Endothelial cell (in vitro differentiated cells): ENCODE data around the gene CNTN4. TPM values are rescaled to one million over a fixed set of nuclear protein-coding genes. Genes with fewer than 3 reads are reported as not detected.

Experiments
- DNase-seq: peaks from one replicate; pipeline ENCODE4 v3.0.0; 2021; ENCODE audit warnings: low spot score
- H3K27ac Mint-ChIP-seq: one replicate; pipeline ENCODE4 v1.8.0; 2021; ENCODE audit warnings: mixed read lengths, inconsistent platforms; ENCODE audit not compliant: unreplicated experiment
- H3K27me3 Mint-ChIP-seq: one replicate; pipeline ENCODE4 v1.8.0; 2021; ENCODE audit warnings: mild to moderate bottlenecking, moderate library complexity, mixed read lengths, inconsistent platforms; ENCODE audit not compliant: unreplicated experiment
- H3K36me3 Mint-ChIP-seq: one replicate; pipeline ENCODE4 v1.8.0; 2021; ENCODE audit warnings: mild to moderate bottlenecking, low read depth, mixed read lengths, inconsistent platforms; ENCODE audit not compliant: unreplicated experiment
- H3K4me1 Mint-ChIP-seq: one replicate; pipeline ENCODE4 v1.8.0; 2021; ENCODE audit warnings: mild to moderate bottlenecking, mixed read lengths, inconsistent platforms; ENCODE audit not compliant: unreplicated experiment
- H3K4me3 Mint-ChIP-seq: one replicate; pipeline ENCODE4 v1.8.0; 2021; ENCODE audit warnings: mild to moderate bottlenecking, mixed read lengths, inconsistent platforms; ENCODE audit not compliant: unreplicated experiment
- H3K9me3 Mint-ChIP-seq: one replicate; pipeline ENCODE4 v1.8.0; 2021; ENCODE audit warnings: mixed read lengths, inconsistent platforms; ENCODE audit not compliant: unreplicated experiment
- total RNA-seq: library from RNA; stranded (reverse); fragmentation: NEBNext Ultra II Directional; extraction: Animal tissue kit (Norgen Biotek cat#: 25700); gene quantifications from one replicate; pipeline ENCODE4 v1.2.1, GENCODE V29; 2021; ENCODE audit not compliant: unreplicated experiment
- TF ChIP-seq, protein P1 (sequence below): fragments of 200-600 bp; sonication (generic); IDR thresholded peaks from one replicate; pipeline ENCODE4 v1.5.0; 2021; ENCODE audit warnings: antibody characterized with exemption; ENCODE audit not compliant: unreplicated experiment

CNTN4 gene
- total RNA-seq, 1 donor from 2014 or later, result not detected

DNA sequence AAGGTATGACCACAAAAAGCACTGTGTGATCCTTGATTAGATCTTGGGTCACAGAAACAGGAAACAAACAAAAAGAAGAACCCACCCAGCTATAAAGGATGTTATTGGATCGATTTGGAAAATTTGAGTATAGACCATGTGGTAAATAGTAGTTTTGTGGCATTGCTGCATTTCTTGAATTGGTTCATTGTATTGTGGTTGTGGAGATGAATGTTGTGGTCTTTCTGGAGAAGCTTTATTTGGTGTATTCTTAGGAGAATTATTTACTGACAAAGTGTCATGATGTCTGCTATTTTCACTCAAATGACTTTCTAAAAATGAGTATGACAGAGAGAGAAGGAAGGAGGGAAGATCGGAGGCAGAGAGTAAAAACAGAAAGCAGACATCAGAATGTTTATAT, 406.2 kb downstream of the CNTN4 start:
- Mint-ChIP-seq H3K4me1 (no peaks in the 10 kb centered on the region), H3K4me3 (no peak overlapping the region), H3K9me3 (peaks cover 34% of the 10 kb centered on the region), H3K36me3 (no peaks in the 10 kb centered on the region), H3K27me3 (no peaks in the 10 kb centered on the region), H3K27ac (no peak overlapping the region)
- TF ChIP-seq, protein P1, sequence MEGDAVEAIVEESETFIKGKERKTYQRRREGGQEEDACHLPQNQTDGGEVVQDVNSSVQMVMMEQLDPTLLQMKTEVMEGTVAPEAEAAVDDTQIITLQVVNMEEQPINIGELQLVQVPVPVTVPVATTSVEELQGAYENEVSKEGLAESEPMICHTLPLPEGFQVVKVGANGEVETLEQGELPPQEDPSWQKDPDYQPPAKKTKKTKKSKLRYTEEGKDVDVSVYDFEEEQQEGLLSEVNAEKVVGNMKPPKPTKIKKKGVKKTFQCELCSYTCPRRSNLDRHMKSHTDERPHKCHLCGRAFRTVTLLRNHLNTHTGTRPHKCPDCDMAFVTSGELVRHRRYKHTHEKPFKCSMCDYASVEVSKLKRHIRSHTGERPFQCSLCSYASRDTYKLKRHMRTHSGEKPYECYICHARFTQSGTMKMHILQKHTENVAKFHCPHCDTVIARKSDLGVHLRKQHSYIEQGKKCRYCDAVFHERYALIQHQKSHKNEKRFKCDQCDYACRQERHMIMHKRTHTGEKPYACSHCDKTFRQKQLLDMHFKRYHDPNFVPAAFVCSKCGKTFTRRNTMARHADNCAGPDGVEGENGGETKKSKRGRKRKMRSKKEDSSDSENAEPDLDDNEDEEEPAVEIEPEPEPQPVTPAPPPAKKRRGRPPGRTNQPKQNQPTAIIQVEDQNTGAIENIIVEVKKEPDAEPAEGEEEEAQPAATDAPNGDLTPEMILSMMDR, result no peak
- no peak for DNase-seq

DNA sequence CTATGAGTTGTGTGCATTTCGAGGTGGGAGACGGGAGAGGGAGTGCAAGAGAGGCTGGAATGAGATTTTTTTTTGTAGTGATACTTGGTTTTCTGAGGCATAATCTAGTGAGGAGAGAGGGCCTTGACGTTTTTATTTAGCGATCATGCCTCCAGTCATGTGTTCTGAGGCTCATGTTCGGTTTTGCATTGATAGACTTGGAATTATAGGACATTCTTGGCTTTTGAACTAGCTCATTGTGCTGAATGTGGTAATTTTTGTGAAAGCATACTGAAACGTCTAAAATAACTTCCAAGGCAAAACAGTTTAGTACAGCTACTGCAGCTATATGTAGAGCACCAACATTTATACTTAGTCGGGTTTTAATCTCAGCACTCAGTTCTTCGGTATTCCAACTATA, 408.1 kb downstream of the CNTN4 start:
- TF ChIP-seq, protein P1, result no peak
- H3K4me1 Mint-ChIP-seq, result no peaks in the 10 kb centered on the region
- H3K9me3 Mint-ChIP-seq, result peaks cover 49% of the 10 kb centered on the region
- no peaks in the 10 kb centered on the region for H3K27me3 Mint-ChIP-seq
- no peaks in the 10 kb centered on the region for H3K36me3 Mint-ChIP-seq
- H3K27ac Mint-ChIP-seq, result no peak overlapping the region
- DNase-seq, result no peak
- H3K4me3 Mint-ChIP-seq, result no peak overlapping the region

DNA sequence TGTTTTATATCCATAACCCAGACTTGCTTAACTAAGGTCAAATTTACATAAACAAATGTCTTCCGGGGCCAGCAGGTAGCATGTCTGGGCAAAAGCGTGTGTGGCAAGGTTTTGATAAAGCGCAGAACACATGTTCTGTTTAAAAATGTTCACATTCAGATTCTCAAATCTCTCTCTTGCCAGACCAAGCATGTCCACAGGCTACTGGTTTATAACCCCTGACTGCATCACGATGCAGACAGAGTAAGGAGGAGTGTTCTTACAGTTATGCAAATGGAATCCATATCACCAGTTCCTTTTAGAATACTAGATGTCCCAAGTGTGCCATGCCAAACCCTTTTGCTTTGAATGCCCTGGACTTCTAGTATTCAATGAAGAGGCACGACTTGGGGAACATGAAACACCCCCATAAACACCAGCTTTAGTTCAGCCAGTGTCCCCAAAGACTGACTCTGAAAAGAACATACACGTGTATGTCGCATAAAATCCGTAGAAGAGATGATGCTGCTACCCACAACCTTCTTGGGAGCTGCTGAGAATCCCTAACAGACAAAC, 412.0 kb downstream of the CNTN4 start:
- no peak for DNase-seq
- no peak overlapping the region for H3K27ac Mint-ChIP-seq
- H3K36me3 Mint-ChIP-seq, result no peaks in the 10 kb centered on the region
- peaks cover 48% of the 10 kb centered on the region for H3K9me3 Mint-ChIP-seq
- TF ChIP-seq, protein P1, result no peak
- H3K4me3 Mint-ChIP-seq, result no peak overlapping the region
- no peaks in the 10 kb centered on the region for H3K4me1 Mint-ChIP-seq
- H3K27me3 Mint-ChIP-seq, result no peaks in the 10 kb centered on the region

DNA sequence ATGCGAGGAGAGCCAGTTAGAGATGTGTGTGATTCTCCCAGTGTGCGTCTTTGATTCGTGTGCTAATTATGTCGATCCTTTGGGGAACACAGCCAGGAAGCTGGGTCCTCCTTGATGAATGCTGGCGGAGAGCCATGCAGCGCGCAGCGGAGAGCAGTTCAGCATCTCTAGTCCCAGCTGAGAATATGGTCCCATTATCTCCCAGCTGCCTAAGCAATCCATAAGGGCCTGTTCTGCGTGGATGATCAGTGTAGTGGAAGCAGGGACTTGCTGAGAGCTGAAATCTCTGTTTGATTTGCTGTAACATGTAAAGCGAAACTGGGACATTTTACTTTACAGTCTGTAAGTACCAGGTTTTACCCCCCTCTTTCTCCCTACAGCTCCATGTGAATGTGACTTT, 412.7 kb downstream of the CNTN4 start:
- peaks cover 48% of the 10 kb centered on the region for H3K9me3 Mint-ChIP-seq

DNA sequence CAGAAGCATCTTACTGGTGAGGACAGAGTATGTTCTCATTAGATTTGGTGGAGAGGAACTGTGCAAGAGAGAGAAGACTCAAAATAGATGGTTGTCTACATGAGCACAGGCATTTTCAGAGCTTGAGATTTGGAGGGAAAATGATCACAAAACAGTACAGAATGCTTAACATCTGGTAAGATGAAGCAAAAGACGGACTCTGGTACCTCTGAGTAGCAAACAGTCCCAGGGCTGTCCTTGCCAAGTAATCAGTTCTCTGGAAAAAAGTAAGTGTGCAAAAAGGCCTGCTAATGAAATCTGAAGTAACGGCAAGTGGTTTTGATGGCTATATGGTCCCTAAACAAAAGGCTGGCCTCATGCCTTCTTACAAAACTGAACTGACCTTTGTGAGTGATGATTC, 414.2 kb downstream of the CNTN4 start:
- Mint-ChIP-seq H3K4me1 (no peaks in the 10 kb centered on the region), H3K4me3 (no peak overlapping the region), H3K9me3 (peaks cover 38% of the 10 kb centered on the region), H3K27ac (no peak overlapping the region), H3K36me3 (no peaks in the 10 kb centered on the region), H3K27me3 (no peaks in the 10 kb centered on the region)
- TF ChIP-seq, protein P1, result no peak
- DNase-seq, result no peak

More for the DNA sequence above, 412.7 kb downstream of the CNTN4 start:
- H3K36me3 Mint-ChIP-seq, result no peaks in the 10 kb centered on the region
- H3K27ac Mint-ChIP-seq, result no peak overlapping the region
- DNase-seq, result no peak
- no peaks in the 10 kb centered on the region for H3K4me1 Mint-ChIP-seq
- no peak overlapping the region for H3K4me3 Mint-ChIP-seq
- H3K27me3 Mint-ChIP-seq, result no peaks in the 10 kb centered on the region
- TF ChIP-seq, protein P1, result no peak
